CD4-positive, alpha-beta T cell treated with Interleukin-10 for 1 hour (primary cell): ENCODE measurements around the gene RPP14.
A peak's percentile ranks its signal among the peaks of the same experiment; 100 is the strongest.

ENCODE experiments used
- DNase-seq: peaks from one replicate; pipeline ENCODE4 v3.0.0-alpha.2; 2020

RPP14 gene

GRCh38 chr3:58292866-58293265, 13.2 kb upstream of the RPP14 start:
- DNase-seq = no peak

- no peak for DNase-seq
These were observed 12.5 kb upstream of the RPP14 start for GRCh38 chr3:58293516-58293915.

DNA sequence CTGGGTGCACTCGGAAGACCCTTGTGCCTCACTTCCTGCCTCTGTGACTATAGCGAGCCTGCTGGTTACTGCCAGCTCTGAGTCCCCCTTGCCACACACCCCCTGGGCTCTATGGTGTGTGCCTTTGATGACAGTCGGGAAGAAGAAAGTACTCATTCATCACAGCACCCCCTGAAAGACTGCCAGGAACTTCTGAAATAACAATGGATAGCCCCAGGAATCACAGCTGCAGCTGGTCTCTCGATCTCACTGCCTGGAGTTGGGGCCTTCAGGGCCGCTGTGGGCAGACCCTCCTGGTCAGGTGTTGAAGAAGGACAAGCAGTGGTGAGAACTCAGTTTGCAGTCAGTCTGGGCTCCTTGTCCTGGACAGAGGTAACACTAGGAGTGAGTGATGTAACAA, 9.8 kb upstream of the RPP14 start:
- DNase-seq = no peak

DNA sequence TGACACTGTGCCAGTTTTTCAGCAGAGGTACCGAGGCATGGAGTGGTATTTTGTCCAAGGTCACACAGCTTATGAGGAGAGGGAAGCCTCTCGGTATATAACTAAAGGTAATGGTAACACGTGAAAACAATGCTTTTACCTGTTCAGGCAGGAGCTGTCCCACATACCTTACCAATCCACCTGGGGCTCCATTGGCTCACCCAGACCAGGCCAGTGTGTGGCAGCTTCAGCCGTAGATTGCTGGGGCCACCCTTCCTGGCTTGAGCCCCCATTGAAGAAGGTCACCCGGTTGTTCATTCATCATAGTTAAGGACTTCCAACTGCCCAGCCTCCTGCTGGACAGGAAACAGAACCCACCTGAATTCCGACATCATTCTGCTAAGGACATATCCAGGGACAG, 9.2 kb upstream of the RPP14 start:
- DNase-seq = no peak

DNA sequence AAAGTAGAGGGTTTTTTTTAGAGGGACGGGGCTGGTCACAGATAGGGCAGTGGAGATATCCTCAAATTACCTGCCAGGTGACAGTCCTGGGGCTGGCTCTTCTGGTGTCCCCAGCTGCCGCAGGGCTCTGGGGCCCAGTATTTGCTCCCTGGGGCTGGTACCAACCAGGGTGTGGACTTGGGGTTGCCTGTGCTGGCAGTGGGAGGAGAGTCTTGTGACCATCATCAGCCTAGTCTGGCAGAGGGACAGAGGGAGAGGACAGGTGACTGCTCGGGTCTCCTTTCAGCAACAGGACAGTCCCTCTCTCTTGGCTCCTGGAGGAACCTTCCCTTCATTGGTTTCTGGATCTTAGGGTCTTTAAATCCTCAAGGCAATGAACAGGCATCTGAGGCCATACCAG, 7.9 kb upstream of the RPP14 start:
- no peak for DNase-seq

DNA sequence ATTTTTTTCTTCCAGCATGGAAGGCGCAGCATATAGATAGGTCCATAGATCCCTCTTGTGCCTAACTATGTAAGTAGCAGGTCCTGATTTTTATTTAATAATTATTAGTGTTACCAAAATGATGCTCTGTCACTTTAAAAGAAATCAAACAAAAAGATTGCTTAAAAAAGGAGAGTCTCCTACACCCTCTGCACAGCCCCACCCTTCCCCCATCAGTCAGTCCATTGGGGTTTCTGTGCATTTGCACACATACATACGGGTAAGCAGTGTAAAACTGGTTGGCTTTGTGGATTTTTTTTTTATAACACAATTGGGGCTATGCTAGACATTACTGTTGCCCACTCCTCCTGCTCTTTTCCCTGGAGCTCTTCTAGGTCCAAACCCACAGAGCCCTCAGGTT, 7.0 kb upstream of the RPP14 start:
- DNase-seq = no peak

DNA sequence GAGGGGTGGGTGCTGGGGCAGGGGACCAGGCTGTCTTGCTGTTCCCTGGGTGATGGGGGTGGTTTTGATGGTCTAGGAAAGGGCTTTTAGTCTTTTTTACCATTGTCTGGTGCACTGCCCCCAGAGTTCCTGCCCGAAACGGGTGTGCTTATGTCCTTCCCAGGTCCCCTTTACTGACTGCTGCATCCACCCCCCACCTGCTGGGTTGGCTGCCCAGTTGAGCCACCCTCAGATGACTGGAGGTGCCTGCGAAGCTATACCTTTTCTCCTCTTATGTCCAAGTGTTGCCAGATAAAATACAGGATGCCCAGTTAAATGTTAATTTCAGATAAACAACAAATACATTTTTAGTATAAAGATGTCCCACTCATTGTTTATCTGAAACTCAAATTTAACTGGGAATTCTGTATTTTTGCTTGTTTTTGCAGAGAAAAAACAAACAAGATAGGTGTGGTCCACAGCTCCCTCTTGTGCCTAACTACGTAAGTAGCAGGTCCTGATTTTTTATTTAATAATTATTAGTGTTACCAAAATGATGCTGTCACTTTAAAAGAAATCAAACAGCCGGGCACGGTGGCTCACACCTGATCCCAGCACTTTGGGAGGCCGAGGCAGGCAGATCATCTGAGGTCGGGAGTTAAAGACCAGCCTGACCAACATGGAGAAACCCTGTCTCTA, 6.1 kb upstream of the RPP14 start:
- DNase-seq = peak; percentile 24

DNA sequence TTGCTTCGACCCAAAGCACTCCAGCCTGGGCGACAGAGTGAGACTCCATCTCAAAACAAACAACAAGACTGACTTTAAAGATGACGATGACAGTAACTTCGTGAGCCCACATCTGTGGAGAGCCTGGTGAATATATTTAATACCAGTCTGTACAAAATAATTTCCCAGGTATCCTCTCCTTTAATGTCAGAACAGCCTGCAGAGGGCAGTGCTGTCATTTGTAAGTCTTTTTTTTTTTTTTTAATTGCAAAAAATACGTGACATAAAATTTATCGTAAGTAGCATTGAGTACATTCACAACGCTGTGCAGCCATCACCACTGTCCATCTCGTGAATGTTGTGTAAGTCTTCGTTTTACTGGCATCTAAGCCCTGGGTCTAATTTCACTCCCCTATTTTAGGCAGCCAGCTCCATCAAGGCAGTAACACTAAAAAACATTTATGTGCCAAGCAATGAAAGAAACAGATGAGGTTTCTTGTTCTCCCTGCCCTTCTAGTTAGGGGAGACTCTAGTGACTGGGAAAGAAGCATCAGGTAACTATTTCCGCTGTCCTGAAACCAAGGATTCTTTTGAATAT, 1.7 kb downstream of the RPP14 start:
- peak; percentile 75 for DNase-seq

DNA sequence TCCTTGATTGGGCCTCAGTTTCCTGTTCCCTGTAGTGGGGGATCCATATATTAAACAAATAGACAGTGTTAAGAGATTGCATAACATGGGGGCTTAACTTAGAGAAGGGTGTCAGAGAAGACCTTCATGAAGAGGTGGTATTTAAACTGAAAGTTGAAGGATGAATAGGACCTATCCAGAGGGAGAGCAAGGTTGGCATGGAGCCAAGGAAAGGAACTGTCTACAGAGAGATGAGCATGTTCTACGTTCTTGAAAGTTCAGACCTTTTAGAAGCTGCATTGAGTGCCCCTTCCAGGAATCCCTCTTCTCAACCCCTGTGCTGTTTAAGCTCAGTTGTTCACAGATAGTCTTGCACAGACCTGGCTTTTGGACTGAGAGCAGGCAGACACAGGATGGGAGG, 2.7 kb downstream of the RPP14 start:
- DNase-seq = no peak

GRCh38 chr3:58317811-58318210, 11.8 kb downstream of the RPP14 start:
- DNase-seq = no peak

DNA sequence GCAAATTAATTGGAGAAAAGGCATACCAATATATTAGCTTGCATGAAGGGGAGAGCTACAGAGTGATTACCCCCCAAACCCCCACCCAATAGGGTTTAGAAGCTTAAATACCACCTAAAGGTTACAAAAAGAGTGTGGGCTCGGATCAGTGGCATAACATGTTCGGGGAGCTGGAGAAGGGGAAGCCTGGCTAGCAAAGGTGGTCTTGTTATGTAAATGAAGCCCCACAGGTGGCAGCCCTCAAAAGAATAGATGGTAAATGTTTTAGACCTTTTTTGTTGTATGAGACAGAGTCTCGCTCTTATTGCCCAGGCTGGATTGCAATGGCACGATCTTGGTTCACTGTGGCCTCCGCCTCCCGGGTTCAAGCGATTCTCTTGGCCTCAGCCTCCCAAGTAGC, 15.7 kb downstream of the RPP14 start:
- DNase-seq = no peak

DNA sequence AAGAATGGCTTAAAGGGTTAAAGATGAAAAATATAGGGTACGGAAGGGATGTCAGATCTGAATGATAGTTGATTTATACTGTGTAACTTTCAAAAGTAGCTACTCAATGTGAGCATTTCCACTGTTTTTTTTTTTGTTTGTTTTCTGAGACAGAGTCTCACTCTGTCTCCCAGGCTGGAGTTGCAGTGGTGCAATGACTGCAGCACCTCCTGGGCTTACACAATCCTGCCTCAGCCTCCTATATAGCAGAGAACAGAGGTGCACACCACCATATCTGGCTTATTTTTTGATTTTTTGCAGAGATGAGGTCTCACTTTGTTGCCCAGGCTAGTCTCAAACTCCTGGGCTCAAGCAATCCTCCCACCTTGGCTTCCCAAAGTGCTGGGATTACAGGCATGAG, 16.7 kb downstream of the RPP14 start:
- no peak for DNase-seq

GRCh38 chr3:58323529-58324390, 17.7 kb downstream of the RPP14 start:
- DNase-seq = no peak

DNA sequence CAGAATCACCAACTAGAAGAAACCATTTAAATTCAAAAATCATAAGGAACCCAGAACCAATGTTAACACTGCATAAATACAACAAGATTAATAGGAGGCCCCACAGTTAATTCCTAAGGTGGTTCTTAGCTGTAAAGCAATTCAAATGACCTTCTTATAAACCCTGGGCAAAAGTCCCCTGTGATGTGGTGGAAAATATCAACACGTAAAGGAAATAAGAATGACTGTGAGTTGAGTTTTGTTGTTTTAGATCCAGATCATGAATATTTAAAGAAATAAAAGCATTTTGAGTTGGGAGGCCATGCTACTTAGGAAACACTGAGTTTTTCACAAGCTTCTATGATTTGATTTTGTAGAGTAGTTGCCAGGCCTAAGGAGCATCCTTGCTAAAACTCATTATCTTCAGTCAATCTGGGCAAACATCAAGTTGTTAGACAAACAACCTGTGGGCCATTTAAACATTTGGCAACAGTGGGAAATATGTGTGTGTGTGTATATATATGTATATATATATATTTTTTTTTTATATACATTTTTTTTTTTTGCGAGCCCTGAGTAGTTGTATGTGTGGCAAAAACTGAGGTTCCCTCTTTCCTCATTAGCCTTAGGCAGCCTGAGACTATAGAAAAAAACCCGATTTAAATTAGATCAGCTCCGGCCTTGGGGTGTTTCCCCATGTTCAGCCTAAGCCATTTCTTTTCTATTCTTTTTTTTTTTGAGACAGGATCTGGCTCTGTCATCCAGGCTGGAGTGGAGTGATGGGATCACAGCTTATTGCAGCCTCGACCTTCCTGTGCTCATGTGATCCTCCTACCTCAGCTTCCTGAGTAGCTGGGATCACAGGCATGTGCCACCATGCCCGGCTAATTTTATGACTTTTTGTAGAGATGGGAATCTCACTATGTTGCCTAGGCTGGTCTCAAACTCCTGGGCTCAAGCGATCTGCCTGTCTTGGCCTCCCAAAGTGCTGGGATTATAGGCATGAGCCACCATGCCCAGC, 18.6 kb downstream of the RPP14 start:
- no peak for DNase-seq

GRCh38 chr3:58325525-58325992, 19.5 kb downstream of the RPP14 start:
- no peak for DNase-seq

DNA sequence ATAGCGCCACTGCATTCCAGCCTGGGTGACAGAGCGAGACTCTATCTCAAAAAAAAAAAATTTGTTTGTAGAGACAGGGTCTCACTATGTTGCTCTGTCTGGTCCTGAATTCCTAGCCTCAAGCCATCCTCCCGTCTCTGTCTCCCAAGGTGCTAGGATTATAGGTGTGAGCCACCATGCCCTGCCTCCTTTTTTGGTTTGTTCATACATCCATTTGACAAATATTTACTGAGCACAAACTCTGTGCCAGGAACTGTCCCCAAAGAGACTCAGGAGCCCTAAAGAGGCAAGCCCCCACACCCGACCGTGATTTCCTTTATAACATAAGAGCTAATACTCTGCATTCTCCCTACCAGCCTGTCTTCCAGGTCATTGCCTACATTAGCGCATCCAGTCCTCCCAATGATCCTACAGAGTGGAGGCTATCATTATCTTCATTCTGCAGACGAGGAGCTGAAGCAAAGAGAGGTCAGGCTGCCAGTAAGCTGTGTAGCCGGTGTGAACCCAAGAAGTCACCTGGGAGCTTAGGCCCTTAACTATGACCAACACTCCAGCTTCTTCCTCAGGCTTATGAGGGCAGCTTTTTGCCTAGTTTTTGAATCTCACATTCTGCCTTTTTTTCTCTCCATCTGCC, 20.3 kb downstream of the RPP14 start:
- no peak for DNase-seq

DNA sequence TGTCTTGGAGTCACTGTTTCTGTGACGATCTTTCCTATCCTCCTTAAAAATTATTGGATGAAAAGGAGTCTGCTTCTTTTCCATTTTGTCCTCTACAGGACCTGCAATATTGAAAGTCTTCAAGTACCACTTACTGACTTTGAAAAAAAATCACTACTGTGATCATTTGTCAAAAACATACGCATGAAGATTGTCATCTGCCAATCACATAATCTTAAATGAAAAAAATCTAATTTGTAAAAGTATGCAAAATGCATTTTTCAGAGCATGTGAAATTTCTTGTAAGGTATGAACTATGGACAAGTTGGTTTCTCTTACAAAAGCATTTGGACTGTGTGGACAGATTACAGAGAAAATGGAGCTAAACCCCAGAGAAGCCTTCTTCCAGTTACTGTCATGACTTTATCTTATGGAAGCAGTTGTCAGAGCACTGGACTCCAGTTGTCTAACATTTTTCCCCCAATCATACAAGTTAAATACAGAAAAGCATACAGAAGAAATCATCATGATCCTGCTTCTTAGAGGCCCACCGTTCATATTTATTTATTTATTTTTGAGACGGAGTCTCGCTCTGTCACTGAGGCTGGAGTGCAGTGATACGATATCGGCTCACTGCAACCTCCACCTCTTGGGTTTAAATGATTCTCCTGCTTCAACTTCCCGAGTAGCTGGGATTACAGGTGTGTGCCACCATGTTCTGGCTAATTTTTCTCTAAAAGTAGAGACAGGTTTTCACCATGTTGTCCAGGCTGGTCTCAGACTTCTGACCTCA, 23.3 kb downstream of the RPP14 start:
- no peak for DNase-seq

DNA sequence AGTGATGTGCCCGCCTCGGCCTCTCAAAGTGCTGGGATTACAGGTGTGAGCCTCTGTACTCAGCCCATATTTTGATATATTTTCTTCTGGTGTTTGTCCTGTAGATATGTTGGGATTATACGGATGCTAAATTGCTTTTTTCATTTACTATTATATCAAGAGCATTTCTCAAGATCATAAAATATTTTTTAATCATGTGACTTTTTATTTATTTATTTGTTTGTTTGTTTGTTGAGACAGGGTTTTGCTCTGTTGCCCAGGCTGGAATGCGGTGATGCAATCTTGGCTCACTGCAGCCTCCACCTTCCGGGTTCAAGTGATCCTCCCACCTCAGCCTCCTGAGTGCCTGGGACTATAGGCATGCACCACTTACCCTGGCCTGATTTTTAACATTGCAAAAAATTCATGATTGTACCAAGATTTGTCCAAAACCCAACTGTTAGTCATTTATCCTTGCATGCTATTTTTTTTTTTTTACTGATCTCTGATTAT, 23.9 kb downstream of the RPP14 start:
- DNase-seq = no peak

- no peak for DNase-seq
These were observed 25.6 kb downstream of the RPP14 start for GRCh38 chr3:58331593-58332152.

DNA sequence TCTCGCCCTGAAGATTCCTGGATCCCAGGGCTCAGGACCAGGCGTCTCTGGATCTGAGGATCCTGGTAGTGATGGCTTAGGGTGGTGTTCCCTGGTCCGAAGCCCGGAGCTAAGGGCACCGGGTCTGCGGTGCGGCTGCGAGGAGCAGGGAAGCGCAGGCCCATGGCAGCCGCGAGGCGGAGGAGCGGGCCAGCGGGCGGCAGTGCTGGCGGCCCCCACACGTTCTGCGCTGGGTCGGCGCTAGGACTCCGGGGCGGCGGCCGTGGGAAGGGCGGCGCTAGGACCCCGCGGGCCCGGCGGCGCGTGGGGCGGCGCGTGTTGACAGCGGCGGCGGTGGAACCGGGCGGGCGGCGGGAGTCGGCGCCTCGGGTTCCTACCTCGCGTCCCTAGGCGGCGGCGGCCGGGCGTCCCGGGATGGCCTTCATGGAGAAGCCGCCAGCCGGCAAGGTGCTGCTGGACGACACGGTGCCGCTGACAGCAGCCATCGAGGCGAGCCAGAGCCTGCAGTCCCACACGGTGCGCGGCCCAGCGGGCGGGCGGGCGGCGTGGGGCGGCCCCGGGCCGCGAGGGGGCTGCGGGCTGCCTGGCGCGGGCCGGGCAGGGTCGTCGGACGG, 26.6 kb downstream of the RPP14 start, which contains the start of gene PXK:
PXK (plus strand) TSS at position 318 of the 614 bp plus-strand sequence; CDS start at position 415, 97 bp downstream.
- peak; percentile 82 for DNase-seq
